HG02678 (cell line): Measurements from ENCODE around the gene LRRN2.
"Not testable (repeated sequence)": the region's sequence is repeated elsewhere in the genome, so short reads cannot be mapped to it uniquely, and the experiment has no call there.

Experiments used
- ATAC-seq: cut with Tn5 transposase; IDR thresholded peaks from one replicate; pipeline ENCODE4 v1.9.1; 2021; ENCODE audit warnings: mild to moderate bottlenecking, moderate library complexity; ENCODE audit not compliant: unreplicated experiment

LRRN2 gene

DNA sequence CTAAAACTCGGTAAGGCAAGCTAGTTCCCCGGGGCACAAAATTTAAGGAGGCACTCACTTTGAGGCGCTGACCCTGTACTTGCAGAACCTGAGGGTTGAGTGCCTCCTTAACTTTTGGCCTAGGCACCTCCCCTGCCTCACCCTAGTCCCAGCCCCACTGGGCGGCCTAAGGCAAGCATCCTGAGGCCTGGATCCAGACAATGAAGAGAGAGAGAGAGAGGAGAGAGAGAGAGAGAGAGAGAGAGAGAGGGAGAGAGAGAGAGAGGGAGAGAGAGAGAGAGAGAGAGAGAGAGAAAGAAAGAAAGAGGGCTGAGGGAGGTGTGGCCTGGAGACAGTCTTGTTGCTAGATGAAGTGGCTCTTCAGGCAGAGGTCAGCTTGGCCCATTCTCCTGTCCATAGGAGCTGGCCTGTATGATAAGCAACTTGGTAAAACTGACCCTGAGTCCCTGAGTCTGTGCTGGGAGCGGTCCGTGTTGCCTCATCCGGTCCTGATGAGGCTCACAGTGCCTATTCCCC lies 7.4 kb upstream of the LRRN2 start:
- no peak for ATAC-seq

DNA sequence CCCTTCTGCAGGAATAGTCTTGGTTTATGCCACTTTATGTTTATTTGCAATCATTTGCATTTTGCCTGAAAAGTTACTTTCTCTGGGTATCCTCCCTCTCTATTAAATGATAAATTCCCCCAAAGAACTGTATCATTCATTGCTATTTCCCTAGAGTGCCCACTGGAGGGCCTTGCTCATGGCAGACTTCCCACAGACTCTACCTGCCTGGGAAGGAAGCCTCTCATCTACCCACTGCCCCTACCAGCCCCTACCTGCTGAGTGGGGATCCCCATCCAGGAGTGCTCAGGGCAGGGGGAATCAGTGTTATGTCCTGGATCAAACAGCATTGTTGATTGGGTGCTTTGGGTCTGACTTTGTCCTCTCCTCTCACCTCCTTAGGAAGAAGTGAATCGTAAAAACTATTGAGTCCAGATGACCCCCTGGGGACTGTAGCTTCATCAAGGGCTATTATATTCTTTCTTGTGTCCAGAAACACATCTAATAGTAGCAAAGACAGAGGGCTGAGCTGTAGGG lies 6.8 kb upstream of the LRRN2 start:
- ATAC-seq: no peak

- ATAC-seq: not testable (repeated sequence)
These were observed 5.8 kb upstream of the LRRN2 start for GRCh38 chr1:204691328-204691730.

GRCh38 chr1:204688776-204689175 lies 3.2 kb upstream of the LRRN2 start:
- no peak for ATAC-seq

DNA sequence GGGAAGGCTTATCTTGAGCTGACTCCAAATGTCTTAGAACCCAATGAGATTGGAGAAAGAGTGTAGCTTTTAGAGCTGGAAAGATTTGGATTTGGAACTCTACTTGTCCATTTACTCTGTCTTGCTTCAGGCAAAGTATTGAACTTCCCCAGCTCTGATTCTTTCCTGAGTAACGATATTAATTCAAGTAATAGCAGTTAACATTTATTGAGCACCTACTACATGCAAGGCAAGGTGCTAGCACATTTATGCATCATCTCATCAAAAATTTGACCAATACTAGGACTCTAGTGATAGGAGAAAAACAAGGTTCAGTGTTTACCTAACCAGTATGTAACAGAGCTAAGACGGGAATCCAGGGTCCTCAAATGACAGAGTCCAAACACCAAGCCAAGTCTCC lies 2.5 kb upstream of the LRRN2 start:
- ATAC-seq: no peak

DNA sequence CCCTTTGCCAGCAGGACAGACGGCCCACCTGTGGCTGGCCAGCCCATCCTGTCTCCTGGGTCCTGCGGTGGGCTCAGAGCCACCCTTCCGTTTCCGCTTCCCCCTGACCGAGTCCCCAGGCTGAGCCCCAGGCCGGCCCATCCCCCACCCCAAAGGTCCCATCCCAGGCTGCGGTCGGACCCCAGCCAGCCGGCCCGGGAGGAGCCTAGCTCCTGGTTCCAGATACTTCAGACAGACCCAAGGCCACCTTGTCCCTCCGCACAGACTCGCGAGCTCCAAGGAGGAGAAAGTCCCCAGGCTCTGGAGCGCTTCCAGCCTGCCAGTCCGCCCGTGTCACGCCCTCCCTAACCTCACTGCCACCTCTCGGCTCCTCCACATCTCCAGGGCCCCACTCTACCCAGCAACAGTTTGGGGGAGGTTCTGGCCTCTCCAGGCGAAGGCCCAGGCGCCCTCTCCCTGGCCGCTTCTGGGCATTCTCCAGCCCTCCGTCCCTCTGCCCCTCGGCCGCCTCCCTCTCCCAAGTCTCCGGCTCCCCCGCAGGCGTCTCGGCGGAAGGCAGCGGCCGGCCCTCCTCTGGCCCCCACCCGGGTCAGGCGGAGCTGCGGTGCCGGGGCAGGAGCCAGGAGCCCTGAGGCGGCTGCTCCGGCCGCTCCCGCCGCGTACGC lies 835 bp downstream of the LRRN2 start:
- ATAC-seq: no peak

DNA sequence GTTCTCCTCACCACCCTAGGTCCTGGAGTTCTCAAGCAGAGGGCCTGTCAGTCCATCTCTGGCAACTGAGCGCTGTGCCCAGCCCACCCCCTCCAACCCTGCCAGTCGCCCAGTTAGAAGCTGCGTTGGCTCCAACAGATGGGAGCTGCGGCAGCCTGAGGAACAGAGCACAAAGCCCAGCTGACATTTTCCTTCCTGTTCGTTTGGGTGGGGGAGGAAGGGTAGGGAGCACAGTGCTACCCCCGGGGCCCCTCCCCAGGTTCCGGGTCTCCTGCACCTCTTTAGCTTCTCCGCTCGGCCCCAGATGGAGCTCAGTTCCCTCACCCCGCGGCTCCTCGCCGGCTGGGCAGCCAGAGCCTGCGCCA lies 1.4 kb downstream of the LRRN2 start:
- ATAC-seq: no peak

DNA sequence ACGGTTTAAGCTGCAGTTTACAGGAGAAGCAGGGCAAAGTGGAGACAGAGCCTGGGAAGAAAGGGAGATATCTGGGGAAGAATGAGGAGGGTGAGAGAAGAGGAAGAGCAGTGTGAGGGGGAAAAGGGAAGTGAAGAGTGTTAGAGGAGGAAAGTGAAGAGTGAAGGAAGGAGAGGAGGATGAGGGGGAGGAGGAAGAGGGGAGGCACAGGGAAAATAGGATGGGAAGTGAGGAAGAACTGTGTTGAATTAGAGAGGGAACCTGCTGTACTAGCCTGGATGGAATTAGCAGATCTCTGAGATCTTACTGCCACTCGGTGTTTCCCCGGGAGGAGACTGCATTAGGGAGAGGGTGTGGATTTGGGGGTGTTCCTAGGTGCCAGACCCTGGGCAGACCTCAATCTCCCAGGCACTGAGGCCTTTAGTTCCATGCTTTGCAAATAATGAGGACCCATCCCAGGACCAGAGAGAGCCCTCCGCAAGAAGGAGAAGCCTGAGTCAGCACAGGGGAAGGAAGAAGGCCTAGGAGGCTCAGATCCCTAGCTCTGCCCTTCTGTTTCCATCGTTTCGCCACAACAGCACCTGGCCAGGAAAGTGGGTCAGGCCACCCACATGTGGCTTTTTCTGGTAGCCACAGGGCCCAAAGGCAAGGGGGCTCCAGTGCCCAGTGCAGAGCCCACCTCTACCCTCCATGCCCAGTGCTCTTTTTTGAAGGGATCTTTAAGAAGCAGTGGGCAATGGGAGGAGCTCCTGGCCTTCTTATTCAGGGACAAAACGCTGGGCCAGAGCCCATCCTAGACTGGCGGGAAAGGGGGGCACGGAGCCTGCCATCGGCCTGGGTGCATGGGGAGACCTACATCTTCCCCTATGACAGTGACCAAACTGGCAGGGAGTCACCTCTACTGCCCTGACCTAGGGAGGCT lies 2.0 kb downstream of the LRRN2 start:
- no peak for ATAC-seq

DNA sequence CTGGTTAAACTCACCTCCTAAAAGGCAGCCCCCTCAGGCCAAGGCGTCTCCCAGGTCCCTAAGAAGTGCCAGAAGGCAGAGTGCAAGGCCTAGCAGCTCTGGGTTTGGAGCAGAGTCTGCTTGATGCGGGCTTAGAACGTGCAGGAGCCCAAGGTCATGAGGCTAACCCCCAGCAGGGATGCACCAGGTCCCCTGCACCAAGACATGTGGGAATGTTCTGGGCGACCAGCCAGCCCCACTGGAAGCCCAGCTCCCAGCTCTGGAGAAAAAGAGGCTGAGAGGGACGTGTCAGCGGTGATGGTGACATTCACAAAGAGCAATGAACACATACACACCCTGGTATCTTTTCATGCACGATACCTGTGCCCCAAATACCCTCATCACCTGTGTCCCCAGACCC lies 5.1 kb downstream of the LRRN2 start:
- ATAC-seq: no peak

GRCh38 chr1:204680051-204680450 lies 5.5 kb downstream of the LRRN2 start:
- ATAC-seq: no peak

GRCh38 chr1:204678721-204679475 lies 6.6 kb downstream of the LRRN2 start:
- no peak for ATAC-seq

DNA sequence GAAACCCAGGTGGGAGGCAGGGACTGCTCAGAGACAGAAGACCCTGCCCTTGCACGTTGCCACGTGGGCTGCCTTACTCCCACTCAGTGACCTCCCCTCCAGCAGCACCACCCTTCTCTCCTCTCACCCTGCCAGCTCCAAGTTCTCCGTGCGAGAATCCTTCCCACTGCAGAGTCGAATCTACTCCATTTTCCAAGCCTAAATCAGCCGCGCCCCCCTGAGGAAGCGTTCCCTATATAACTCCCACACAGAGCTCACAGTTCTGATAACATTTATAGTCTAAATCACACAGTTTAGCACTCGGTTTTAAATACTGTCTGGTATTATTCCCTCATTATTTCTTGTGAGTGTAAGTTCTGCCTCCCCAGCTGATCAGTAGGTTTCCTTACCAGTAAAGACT lies 7.7 kb downstream of the LRRN2 start:
- ATAC-seq: no peak

DNA sequence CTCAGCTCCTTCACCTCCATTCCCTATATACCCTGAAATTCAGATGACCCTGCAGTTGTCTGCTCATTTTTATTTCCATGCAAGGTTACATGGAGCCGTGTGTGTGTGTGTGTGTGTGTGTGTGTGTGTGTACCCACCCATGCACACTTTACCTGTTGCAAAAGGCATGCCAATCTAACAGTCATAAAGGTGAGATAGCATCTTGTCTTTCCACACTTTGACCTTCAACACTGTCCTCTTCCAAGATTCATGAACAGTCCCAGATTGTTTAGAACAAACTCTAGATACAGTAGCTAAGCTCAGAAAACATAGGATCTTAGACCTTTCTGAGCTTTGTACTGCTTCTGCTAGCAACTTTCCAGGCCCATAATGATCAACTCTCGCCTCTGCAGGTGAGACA lies 9.5 kb downstream of the LRRN2 start:
- ATAC-seq: no peak

DNA sequence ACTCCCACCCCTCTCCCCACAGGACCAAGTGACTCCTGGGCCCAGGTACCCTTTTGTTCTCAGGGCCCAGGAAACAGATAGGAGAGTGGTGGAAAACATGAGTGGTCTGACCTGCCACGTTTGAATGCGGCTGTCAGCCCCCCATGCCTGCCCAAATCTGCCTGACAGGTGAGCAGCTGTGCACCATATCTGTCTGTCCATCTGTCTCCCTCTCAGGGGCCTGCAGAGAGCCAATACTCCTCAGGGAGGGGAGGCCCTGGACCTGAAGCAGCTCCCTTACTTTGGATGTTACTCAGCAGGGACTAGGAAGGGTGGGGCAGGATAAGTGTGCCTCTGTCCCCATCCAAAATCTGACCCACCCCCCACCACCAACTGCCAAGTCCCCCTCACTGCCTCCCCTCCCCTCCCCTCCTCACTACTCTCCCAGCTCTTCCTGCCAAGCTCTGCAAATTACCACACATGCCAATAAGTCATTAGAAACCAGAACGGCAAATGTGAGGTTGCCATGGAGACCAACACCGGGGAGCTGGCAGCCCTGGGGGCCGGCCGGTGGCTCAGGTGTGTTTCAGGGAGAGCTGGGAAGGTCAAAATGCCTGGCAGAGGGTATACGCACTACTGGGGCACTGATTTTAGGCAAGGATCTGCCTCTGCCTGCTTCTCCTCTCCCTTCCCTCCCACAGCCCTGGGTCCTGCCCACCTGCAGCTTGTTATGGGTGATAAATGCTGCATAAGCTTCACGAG lies 11.5 kb downstream of the LRRN2 start:
- ATAC-seq: no peak

GRCh38 chr1:204673209-204673608 lies 12.3 kb downstream of the LRRN2 start:
- ATAC-seq: no peak

DNA sequence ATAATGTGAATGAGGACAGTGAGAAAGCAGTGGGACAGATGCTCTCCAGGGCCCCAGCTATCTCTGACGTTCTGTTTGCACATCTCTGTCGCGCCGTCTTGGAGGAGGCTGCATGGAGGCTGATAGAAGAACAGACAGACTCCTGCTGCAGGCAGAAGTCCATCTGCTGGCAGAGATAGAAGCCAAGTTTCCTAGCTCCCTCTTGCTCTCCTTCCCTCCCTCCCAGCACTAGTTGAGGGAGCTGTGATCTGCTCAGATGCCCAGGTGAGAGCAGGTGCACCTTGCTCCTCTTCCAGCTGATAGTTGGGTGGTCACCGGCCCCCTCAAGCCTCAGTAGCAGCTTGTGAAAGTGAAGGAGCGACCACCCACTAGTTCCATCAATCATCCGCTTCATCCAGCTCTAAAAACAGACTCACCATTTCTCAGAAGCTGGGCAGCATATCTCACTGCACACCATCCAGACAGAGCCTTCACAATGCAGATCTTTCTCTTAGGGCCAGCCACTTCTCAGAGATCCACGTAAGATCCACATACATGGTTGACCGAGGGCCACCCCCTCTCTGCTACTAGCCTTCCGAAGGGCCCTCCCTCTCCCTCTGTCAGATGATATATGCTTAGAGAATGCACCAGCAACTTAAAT lies 12.9 kb downstream of the LRRN2 start:
- ATAC-seq: no peak

GRCh38 chr1:204672069-204672468 lies 13.5 kb downstream of the LRRN2 start:
- no peak for ATAC-seq

DNA sequence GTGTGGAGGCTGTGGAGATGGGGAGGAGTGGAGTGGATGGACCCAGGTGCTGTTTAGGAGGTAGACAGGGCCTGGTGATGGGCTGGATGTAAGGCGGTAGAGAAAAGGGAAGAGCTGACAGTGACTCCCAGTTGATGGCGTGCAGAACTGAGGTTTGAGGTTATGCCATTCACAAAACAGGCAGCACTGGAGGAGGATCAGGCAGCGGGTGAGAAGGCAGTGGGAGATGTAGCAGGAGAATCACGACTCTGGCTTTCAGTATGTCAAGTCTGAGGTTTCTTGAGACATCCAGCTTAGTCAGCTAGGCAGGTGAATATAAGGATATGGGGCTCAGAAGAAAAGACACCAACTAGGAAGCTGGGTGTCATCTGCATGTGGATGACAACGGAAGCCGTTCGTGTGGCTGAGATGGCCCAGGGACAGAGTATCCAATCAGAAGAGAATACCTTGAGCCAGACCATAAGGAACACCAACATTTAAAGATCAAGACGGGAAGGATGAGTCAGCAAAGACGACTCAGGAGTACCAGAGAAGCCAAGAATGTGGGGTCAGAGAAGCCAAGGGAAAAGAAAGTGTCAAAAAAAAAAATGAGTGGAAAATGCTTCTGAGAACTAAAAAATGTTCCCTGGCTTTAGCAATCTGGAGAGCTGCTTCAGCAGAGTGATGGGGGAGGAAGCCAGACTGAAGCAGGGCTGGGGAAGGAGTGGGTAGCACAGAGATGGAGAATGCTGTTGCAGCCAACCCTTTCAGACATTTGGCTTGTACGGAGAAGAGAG lies 15.2 kb downstream of the LRRN2 start:
- ATAC-seq: no peak

DNA sequence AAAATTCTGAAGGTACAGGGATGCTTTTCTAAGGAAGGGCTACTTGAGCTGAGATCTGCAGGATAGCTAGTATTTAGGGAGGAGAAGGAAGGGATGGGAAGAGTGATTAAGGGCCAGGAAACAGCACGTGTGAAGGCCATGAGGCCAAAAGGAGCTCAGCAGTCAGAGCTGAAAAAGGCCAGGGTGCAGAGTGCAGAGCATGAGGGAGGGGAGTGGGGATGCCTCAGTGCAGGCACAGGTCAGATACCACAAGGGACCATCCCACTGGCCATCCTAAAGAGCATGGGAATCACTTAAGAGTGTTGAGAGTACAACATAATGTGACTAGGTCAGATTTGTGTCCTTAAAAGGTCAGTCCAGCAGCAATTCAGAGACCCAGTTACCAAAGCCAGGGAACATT lies 16.0 kb downstream of the LRRN2 start:
- ATAC-seq: no peak

DNA sequence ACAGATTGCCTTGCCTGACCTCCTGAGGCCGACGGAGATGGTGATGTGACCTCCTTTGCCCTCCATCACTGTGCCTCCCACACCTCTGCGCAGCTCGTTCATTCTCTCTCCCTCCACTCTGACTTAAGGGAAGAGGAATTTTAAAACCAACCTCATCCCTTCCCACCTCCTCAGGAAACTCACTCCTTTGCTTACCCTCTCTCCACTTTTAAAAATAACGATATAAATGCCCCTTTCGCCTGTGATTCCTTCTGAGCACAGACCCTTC lies 21.2 kb downstream of the LRRN2 start:
- ATAC-seq: no peak
